ENCODE data around the gene SLC6A17.

DNA sequence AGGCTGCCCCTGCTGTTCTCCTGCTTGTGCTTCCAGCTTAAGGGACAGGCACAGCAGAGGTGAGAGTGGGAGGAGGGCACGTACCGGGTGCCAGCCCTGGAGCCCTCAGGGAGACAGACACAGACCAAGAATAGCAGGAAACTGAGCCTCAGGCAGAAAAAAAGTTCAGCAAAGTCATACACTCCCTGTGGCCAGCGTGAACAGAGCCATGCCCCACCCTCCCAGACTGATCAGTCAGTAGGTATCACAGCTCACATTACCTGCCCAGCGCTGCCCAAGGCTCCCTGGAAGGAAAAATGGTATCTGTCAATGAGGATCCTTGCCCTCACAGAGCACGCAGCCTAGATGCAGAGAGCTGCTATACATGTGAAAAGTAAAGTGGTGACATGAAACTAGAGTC, 36.7 kb upstream of the SLC6A17 start:
- TF ChIP-seq, protein P1, sequence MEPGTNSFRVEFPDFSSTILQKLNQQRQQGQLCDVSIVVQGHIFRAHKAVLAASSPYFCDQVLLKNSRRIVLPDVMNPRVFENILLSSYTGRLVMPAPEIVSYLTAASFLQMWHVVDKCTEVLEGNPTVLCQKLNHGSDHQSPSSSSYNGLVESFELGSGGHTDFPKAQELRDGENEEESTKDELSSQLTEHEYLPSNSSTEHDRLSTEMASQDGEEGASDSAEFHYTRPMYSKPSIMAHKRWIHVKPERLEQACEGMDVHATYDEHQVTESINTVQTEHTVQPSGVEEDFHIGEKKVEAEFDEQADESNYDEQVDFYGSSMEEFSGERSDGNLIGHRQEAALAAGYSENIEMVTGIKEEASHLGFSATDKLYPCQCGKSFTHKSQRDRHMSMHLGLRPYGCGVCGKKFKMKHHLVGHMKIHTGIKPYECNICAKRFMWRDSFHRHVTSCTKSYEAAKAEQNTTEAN (CRISPR knock-in tag; IDR thresholded peaks at IDR 0.05): no peak
- no peak for TF ChIP-seq JUN (CRISPR knock-in tag; IDR thresholded peaks at IDR 0.05)
